ENCODE measurements around the gene KCNK7.

Gene KCNK7

GRCh38 chr11:65595543-65596281 is at the start of gene KCNK7:
TSS of gene KCNK7 (minus strand) at chr11:65595800. CDS start at chr11:65595772, 28 bp downstream.
- no peaks in the 10 kb centered on the region for H3K36me3 ChIP-seq (ENCODE audit: low read length)
- H2AFZ ChIP-seq (ENCODE audit: low read depth, low read length, severe bottlenecking): no peak within 1 kb of the TSS
- no peaks in the 10 kb centered on the region for H3K27me3 ChIP-seq (ENCODE audit: low read length)
- H3K4me3 ChIP-seq (ENCODE audit: insufficient read depth, low read length, poor library complexity, severe bottlenecking): no peak within 1 kb of the TSS
- H4K20me1 ChIP-seq (ENCODE audit: low read depth, low read length): no peaks in the 10 kb centered on the region
- no peaks in the 10 kb centered on the region for H3K79me2 ChIP-seq (ENCODE audit: insufficient read depth, low read length)
- H3K4me2 ChIP-seq (ENCODE audit: low read depth, low read length, poor library complexity, severe bottlenecking): no peak within 1 kb of the TSS
- no peak for TF ChIP-seq EZH2phosphoT487 (conservative IDR thresholded peaks at IDR 0.05; ENCODE audit: low read length)
- no peak for TF ChIP-seq CTCF (IDR thresholded peaks at IDR 0.05; ENCODE audit: insufficient read depth, low read length, poor library complexity, severe bottlenecking)
- no peak within 1 kb of the TSS for H3K9ac ChIP-seq (ENCODE audit: low read length)
- no peak within 1 kb of the TSS for H3K27ac ChIP-seq (ENCODE audit: low read depth, low read length)
- no peaks in the 10 kb centered on the region for H3K9me2 ChIP-seq (replicated peaks; ENCODE audit: insufficient read depth, low read length)
- H3K9me3 ChIP-seq (ENCODE audit: insufficient read depth, low read length): no peaks in the 10 kb centered on the region
- no peaks in the 10 kb centered on the region for H3F3A ChIP-seq (ENCODE audit: insufficient read depth)

GRCh38 chr11:65644837-65645236 is 49.2 kb upstream of the KCNK7 start:
- Histone ChIP-seq H4K20me1 (ENCODE audit: low read depth, low read length) (no peaks in the 10 kb centered on the region), H3K9ac (ENCODE audit: low read length) (no peak overlapping the region), H3K27ac (ENCODE audit: low read depth, low read length) (no peak overlapping the region), H2AFZ (ENCODE audit: low read depth, low read length, severe bottlenecking) (no peak overlapping the region), H3K36me3 (ENCODE audit: low read length) (no peaks in the 10 kb centered on the region), H3K79me2 (ENCODE audit: insufficient read depth, low read length) (no peaks in the 10 kb centered on the region), H3K9me2 (replicated peaks; ENCODE audit: insufficient read depth, low read length) (no peaks in the 10 kb centered on the region), H3K27me3 (ENCODE audit: low read length) (no peaks in the 10 kb centered on the region), H3K9me3 (ENCODE audit: insufficient read depth, low read length) (no peaks in the 10 kb centered on the region), H3K4me2 (ENCODE audit: low read depth, low read length, poor library complexity, severe bottlenecking) (no peak overlapping the region), H3K4me3 (ENCODE audit: insufficient read depth, low read length, poor library complexity, severe bottlenecking) (no peak overlapping the region), H3F3A (ENCODE audit: insufficient read depth) (peaks cover 3% of the 10 kb centered on the region; the same call in 1 of the 2 replicates)
- TF ChIP-seq CTCF (IDR thresholded peaks at IDR 0.05; ENCODE audit: insufficient read depth, low read length, poor library complexity, severe bottlenecking): no peak
- no peak for TF ChIP-seq EZH2phosphoT487 (conservative IDR thresholded peaks at IDR 0.05; ENCODE audit: low read length)

- H3K9me3 ChIP-seq (ENCODE audit: insufficient read depth, low read length): no peaks in the 10 kb centered on the region
- H3K4me2 ChIP-seq (ENCODE audit: low read depth, low read length, poor library complexity, severe bottlenecking): no peak overlapping the region
- TF ChIP-seq CTCF (IDR thresholded peaks at IDR 0.05; ENCODE audit: insufficient read depth, low read length, poor library complexity, severe bottlenecking) (no peak), EZH2phosphoT487 (conservative IDR thresholded peaks at IDR 0.05; ENCODE audit: low read length) (no peak)
- no peaks in the 10 kb centered on the region for H3K36me3 ChIP-seq (ENCODE audit: low read length)
- H3K4me3 ChIP-seq (ENCODE audit: insufficient read depth, low read length, poor library complexity, severe bottlenecking): no peak overlapping the region
- no peaks in the 10 kb centered on the region for H3K79me2 ChIP-seq (ENCODE audit: insufficient read depth, low read length)
- peaks cover 10% of the 10 kb centered on the region for H3F3A ChIP-seq (ENCODE audit: insufficient read depth)
- H3K27me3 ChIP-seq (ENCODE audit: low read length): no peaks in the 10 kb centered on the region
- no peak overlapping the region for H3K27ac ChIP-seq (ENCODE audit: low read depth, low read length)
- no peaks in the 10 kb centered on the region for H4K20me1 ChIP-seq (ENCODE audit: low read depth, low read length)
- no peaks in the 10 kb centered on the region for H3K9me2 ChIP-seq (replicated peaks; ENCODE audit: insufficient read depth, low read length)
- no peak overlapping the region for H3K9ac ChIP-seq (ENCODE audit: low read length)
- H2AFZ ChIP-seq (ENCODE audit: low read depth, low read length, severe bottlenecking): no peak overlapping the region
Measured at GRCh38 chr11:65643971-65644370, 48.4 kb upstream of the KCNK7 start.
